ENCODE measurements around the gene CGB1. TPM values are rescaled to one million over a fixed set of nuclear protein-coding genes. Genes with fewer than 3 reads are reported as not detected.
"Not testable (repeated sequence)": the region's sequence is repeated elsewhere in the genome, so short reads cannot be mapped to it uniquely, and the experiment has no call there.

The CGB1 gene
- total and polyA plus RNA-seq, 4 experiments from 2014 or later = not detected

GRCh38 chr19:49049011-49049410 is 12.3 kb upstream of the CGB1 start, which contains the start of gene CGB8:
CGB8 (minus strand) TSS chr19:49049111; CDS start chr19:49048739, 372 bp downstream.
- peak within 1 kb of the TSS in 1 of 7 donors; percentile 64 for H3K27ac Mint-ChIP-seq
- DNase-seq; H3K9me3 Mint-ChIP-seq; CTCF ChIA-PET (ENCODE audit: partially characterized antibody); H3K27ac ChIP-seq (ENCODE audit: low read depth, low read length); H3K4me1 ChIP-seq (ENCODE audit: insufficient read depth, low read length); H3K9me3 ChIP-seq (ENCODE audit: control insufficient read depth in 1 of 2, low read length in 2 of 2); H3K27me3 ChIP-seq (ENCODE audit: insufficient read depth, low read length); POLR2A ChIA-PET (ENCODE audit: partially characterized antibody); H3K27me3 Mint-ChIP-seq; H3K4me3 Mint-ChIP-seq; H3K36me3 Mint-ChIP-seq; H3K4me3 ChIP-seq (ENCODE audit: low read length in 2 of 2); H3K36me3 ChIP-seq (ENCODE audit: insufficient read depth, low read length); H3K4me1 Mint-ChIP-seq; intact Hi-C loops (cut with micrococcal nuclease): not testable (repeated sequence)

- POLR2A ChIA-PET (ENCODE audit: partially characterized antibody); H3K27me3 ChIP-seq (ENCODE audit: insufficient read depth, low read length); H3K36me3 ChIP-seq (ENCODE audit: insufficient read depth, low read length); H3K4me1 Mint-ChIP-seq; H3K27me3 Mint-ChIP-seq; H3K27ac Mint-ChIP-seq; H3K4me3 Mint-ChIP-seq; H3K27ac ChIP-seq (ENCODE audit: low read depth, low read length); H3K9me3 ChIP-seq (ENCODE audit: control insufficient read depth in 1 of 2, low read length in 2 of 2); CTCF ChIA-PET (ENCODE audit: partially characterized antibody); H3K9me3 Mint-ChIP-seq; intact Hi-C loops (cut with micrococcal nuclease); H3K4me1 ChIP-seq (ENCODE audit: insufficient read depth, low read length); DNase-seq; H3K4me3 ChIP-seq (ENCODE audit: low read length in 2 of 2); H3K36me3 Mint-ChIP-seq: not testable (repeated sequence)
Observed at GRCh38 chr19:49043548-49043947, 6.9 kb upstream of the CGB1 start, which contains the start of gene CGB5. CGB5 (plus strand) TSS chr19:49043848; CDS start chr19:49044210, 362 bp downstream.

GRCh38 chr19:49042666-49043065 is 6.0 kb upstream of the CGB1 start:
- H3K9me3 ChIP-seq (ENCODE audit: control insufficient read depth in 1 of 2, low read length in 2 of 2); H3K36me3 ChIP-seq (ENCODE audit: insufficient read depth, low read length); H3K4me1 ChIP-seq (ENCODE audit: insufficient read depth, low read length); H3K4me3 ChIP-seq (ENCODE audit: low read length in 2 of 2); CTCF ChIA-PET (ENCODE audit: partially characterized antibody); intact Hi-C loops (cut with micrococcal nuclease); H3K27ac Mint-ChIP-seq; DNase-seq; H3K27me3 Mint-ChIP-seq; H3K4me1 Mint-ChIP-seq; H3K9me3 Mint-ChIP-seq; H3K36me3 Mint-ChIP-seq; H3K4me3 Mint-ChIP-seq; POLR2A ChIA-PET (ENCODE audit: partially characterized antibody); H3K27ac ChIP-seq (ENCODE audit: low read depth, low read length); H3K27me3 ChIP-seq (ENCODE audit: insufficient read depth, low read length): not testable (repeated sequence)

GRCh38 chr19:49042177-49042576 is 5.5 kb upstream of the CGB1 start:
- no peak overlapping the region for H3K27ac ChIP-seq (ENCODE audit: low read depth, low read length)
- no peaks in the 10 kb centered on the region for H3K27me3 Mint-ChIP-seq
- no peaks in the 10 kb centered on the region for H3K9me3 ChIP-seq (ENCODE audit: control insufficient read depth in 1 of 2, low read length in 2 of 2)
- H3K4me1 Mint-ChIP-seq = no peaks in the 10 kb centered on the region
- POLR2A ChIA-PET (ENCODE audit: partially characterized antibody) = no interaction called here
- H3K9me3 Mint-ChIP-seq = no peaks in the 10 kb centered on the region
- no peaks in the 10 kb centered on the region for H3K4me1 ChIP-seq (ENCODE audit: insufficient read depth, low read length)
- CTCF ChIA-PET (ENCODE audit: partially characterized antibody) = interaction anchor here (1.0 kb wide), 1 partner anchor 200 kb away, joined by 3 read pairs; no protein-coding TSS in a partner anchor
- DNase-seq = no peak
- H3K4me3 Mint-ChIP-seq = no peak overlapping the region
- intact Hi-C loops (cut with micrococcal nuclease) = no loop called here
- no peaks in the 10 kb centered on the region for H3K36me3 ChIP-seq (ENCODE audit: insufficient read depth, low read length)
- H3K27ac Mint-ChIP-seq = peak overlapping the region in 1 of 7 donors; percentile 52
- no peaks in the 10 kb centered on the region for H3K27me3 ChIP-seq (ENCODE audit: insufficient read depth, low read length)
- no peaks in the 10 kb centered on the region for H3K36me3 Mint-ChIP-seq
- no peak overlapping the region for H3K4me3 ChIP-seq (ENCODE audit: low read length in 2 of 2)

GRCh38 chr19:49039736-49040135 is 3.0 kb upstream of the CGB1 start:
- H3K4me3 Mint-ChIP-seq; CTCF ChIA-PET (ENCODE audit: partially characterized antibody); H3K4me1 ChIP-seq (ENCODE audit: insufficient read depth, low read length); H3K27me3 Mint-ChIP-seq; DNase-seq; H3K4me1 Mint-ChIP-seq; intact Hi-C loops (cut with micrococcal nuclease); H3K36me3 ChIP-seq (ENCODE audit: insufficient read depth, low read length); H3K4me3 ChIP-seq (ENCODE audit: low read length in 2 of 2); POLR2A ChIA-PET (ENCODE audit: partially characterized antibody); H3K27me3 ChIP-seq (ENCODE audit: insufficient read depth, low read length); H3K27ac Mint-ChIP-seq; H3K9me3 Mint-ChIP-seq; H3K9me3 ChIP-seq (ENCODE audit: control insufficient read depth in 1 of 2, low read length in 2 of 2); H3K36me3 Mint-ChIP-seq; H3K27ac ChIP-seq (ENCODE audit: low read depth, low read length): not testable (repeated sequence)

- H3K9me3 ChIP-seq (ENCODE audit: control insufficient read depth in 1 of 2, low read length in 2 of 2); H3K36me3 ChIP-seq (ENCODE audit: insufficient read depth, low read length); H3K9me3 Mint-ChIP-seq; H3K27me3 Mint-ChIP-seq; CTCF ChIA-PET (ENCODE audit: partially characterized antibody); H3K4me3 ChIP-seq (ENCODE audit: low read length in 2 of 2); intact Hi-C loops (cut with micrococcal nuclease); POLR2A ChIA-PET (ENCODE audit: partially characterized antibody); H3K27ac Mint-ChIP-seq; H3K4me1 Mint-ChIP-seq; H3K4me3 Mint-ChIP-seq; H3K27me3 ChIP-seq (ENCODE audit: insufficient read depth, low read length); DNase-seq; H3K4me1 ChIP-seq (ENCODE audit: insufficient read depth, low read length); H3K27ac ChIP-seq (ENCODE audit: low read depth, low read length); H3K36me3 Mint-ChIP-seq: not testable (repeated sequence)
Observed at GRCh38 chr19:49038557-49039276, 2.0 kb upstream of the CGB1 start.

GRCh38 chr19:49038111-49038510 is 1.4 kb upstream of the CGB1 start:
- DNase-seq; H3K27ac ChIP-seq (ENCODE audit: low read depth, low read length); H3K36me3 ChIP-seq (ENCODE audit: insufficient read depth, low read length); CTCF ChIA-PET (ENCODE audit: partially characterized antibody); H3K9me3 Mint-ChIP-seq; H3K4me3 ChIP-seq (ENCODE audit: low read length in 2 of 2); H3K27ac Mint-ChIP-seq; H3K9me3 ChIP-seq (ENCODE audit: control insufficient read depth in 1 of 2, low read length in 2 of 2); H3K4me1 ChIP-seq (ENCODE audit: insufficient read depth, low read length); intact Hi-C loops (cut with micrococcal nuclease); H3K4me1 Mint-ChIP-seq; H3K36me3 Mint-ChIP-seq; H3K27me3 ChIP-seq (ENCODE audit: insufficient read depth, low read length); POLR2A ChIA-PET (ENCODE audit: partially characterized antibody); H3K4me3 Mint-ChIP-seq; H3K27me3 Mint-ChIP-seq: not testable (repeated sequence)

All from CD4-positive, alpha-beta memory T cell (primary cell).